CD1c-positive myeloid dendritic cell (primary cell): ENCODE data around the gene TMEM9.

ENCODE experiments used
- DNase-seq: peaks from one replicate; pipeline ENCODE4 v3.0.0-alpha.2; 2016; ENCODE audit errors: extremely low spot score

TMEM9 gene

DNA sequence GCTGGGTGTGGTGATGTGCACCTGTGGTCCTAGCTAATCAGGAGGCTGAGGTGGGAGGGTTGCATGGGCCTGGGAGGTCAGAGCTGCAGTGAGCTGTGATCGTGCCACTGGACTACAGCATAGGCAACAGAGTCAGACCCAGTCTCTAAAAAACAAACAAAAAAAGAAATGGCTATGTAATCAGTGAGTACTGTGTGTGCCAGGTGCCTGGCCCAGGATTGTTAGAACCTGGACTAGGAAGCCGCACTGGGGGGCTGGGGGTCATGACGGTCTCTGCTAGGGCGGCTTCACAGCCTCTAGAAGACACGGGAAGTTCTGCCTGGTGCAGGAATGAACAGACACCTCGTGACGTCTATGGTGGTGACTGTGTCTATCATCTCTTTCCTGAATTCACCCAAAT is 8.5 kb downstream of the TMEM9 start:
- no peak for DNase-seq

- no peak for DNase-seq
Measured at GRCh38 chr1:201145132-201145531, 9.1 kb downstream of the TMEM9 start.

DNA sequence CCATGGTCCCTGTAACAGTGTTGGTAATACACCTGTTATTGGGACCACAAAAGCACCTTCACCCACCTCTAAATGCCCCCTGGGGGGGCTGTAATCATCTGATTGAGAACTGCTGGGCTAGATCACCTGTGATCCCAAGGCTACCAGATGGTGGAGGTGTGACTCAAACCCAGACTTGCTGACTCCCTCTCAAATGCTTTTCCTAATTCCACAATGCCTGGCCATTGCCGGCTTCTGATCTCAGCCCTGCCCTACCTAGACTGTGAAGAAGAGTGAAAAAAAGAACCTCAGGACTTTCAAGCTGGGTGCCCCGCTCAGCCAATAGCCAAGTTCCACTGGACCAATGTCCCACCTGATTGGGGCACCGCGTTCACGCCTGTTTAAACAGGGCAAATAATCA is 9.6 kb downstream of the TMEM9 start:
- DNase-seq = no peak

DNA sequence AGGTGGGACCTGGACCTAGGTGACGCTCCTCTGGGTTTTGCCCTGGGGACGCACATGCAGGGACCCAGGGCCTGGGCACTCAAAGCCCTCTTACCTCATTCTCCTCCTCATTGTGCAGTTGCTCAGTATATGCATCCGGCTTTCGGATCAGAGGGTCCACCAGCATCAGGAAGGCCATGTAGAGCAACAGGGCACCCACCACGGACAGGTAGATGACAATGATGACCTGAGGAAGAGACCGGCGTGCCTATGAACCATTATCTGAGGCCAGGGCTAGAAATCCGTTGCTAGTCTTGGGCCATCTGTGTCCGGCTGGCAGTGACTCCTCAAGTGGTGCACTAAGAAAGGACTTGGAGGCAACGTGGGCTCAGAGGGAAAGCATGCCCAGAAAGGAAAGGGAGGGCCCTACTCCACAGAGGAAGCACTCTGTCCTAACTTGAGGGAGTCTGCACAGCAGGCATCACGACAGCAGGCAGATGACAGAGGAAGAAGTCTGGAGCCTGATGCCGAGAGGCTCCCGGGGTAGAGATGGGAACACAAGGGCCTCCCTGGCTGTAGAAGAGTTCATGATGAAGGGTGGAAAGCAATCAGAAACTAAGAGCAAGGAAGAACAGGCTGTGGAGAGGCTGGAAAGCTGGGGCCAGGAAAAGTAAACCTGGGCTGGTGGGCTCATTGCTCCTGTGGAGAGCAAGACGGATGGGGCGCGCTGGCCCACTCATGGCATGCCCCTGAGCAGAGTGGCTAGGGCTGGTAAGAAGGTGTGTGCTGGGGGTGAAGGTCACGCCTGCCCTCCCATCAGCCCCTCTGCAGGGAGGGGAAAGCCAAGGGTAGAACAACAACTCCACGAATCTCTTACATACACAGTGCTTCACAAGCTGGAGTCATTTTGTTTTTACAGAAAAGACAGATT is 10.3 kb downstream of the TMEM9 start:
- DNase-seq = no peak

- DNase-seq = no peak
Measured at GRCh38 chr1:201142849-201143725, 11.2 kb downstream of the TMEM9 start.

DNA sequence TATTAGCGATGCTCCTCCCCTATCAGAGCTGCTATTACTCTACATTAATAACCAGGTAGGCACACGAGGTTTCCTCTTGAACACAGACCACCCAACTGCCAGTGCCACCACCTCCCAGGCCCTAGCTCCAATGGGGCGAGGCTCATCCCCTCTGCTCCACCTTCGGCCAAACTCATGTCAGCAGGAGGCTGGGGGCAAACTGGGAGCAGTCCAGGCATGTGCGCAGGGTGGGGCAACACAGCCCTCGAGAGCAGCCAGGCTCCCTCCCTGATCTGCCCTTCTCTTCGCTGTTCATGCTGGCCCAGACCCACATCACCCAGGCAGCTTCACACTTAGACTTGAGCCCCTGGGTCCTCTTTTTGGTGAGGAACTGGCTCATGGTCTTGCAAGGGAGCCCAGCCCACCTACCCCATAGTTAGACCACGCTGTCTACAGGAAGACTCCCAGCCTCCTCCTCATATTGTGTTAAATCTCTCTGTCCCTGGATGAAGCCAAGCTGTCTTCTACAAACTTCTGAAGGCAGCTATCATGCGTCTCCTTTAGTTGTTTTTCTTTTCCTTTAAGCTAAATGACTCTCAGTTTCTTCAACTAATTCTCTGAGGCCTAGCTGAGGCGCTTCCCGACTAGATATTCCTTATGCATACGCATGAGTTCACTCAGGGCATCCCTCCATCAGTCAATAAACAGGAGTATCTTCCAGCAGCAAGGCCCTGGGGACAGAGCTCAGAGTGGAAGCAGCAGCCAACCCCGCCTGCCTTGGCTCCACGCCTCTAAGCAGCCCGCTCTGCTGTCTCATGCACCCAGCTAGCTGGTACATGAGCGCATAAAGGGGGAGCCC is 12.0 kb downstream of the TMEM9 start:
- no peak for DNase-seq

DNA sequence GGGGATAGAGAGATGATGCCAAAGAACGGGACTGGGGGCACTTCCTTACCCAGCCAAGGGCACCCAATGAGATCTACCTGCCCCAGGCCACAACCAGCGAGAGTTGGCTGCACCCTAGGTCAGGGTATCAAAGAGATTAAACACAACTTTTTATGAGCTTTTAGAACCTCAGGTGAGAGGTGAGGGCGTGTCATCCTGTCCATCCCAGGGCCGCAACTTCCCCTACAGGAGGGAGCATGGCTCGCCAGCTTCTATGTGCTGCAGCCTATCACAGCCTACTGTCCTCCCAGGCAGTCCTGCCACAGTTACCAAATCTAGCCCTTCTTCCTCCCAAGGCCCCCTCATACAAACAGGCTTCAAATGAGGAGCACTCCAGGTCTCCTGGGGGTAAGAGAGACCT is 12.9 kb downstream of the TMEM9 start:
- DNase-seq = no peak

GRCh38 chr1:201140941-201141260 is 13.4 kb downstream of the TMEM9 start:
- DNase-seq = no peak

DNA sequence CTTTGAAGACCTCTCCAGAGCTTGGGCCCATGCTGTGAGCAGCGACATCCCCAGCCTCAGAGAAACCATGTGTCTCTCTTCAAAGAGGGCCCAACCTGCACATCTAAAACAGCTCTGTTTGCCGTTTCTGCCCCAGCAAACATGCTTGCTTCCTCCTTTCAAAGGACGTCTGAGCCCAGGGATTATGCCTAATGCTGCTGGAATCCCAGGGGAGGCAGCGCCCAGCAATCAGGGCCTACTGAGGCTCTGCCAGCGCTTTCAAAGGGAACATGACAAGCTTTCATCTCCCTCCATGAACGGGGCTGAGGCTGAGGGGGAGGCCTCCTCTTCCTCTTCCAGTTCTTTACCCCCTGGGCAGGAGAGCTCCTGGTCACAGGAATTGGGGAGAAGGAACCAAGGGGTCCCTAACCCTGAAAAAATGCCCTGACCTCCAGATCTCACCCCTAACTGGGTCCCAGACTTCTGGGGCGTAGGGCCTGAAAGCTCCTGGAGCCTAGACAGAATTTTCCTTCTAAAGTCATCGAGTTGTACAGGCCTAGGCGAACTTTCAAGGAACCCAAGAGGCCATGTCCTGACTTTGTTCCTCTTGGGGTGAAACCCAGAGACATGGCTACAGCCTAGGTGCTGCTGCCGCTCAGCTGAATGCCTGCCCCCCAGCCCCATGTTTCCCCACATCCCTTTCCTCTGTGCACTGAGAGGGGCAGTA is 13.9 kb downstream of the TMEM9 start:
- DNase-seq = no peak

- no peak for DNase-seq
Measured at GRCh38 chr1:201139756-201140155, 14.5 kb downstream of the TMEM9 start.

GRCh38 chr1:201139306-201139705 is 15.0 kb downstream of the TMEM9 start:
- DNase-seq = no peak

- no peak for DNase-seq
Measured at GRCh38 chr1:201138311-201138840, 15.9 kb downstream of the TMEM9 start.

- no peak for DNase-seq
Measured at GRCh38 chr1:201137579-201138310, 16.5 kb downstream of the TMEM9 start.

GRCh38 chr1:201137024-201137392 is 17.3 kb downstream of the TMEM9 start:
- no peak for DNase-seq

GRCh38 chr1:201136355-201137023 is 17.8 kb downstream of the TMEM9 start:
- DNase-seq = no peak

DNA sequence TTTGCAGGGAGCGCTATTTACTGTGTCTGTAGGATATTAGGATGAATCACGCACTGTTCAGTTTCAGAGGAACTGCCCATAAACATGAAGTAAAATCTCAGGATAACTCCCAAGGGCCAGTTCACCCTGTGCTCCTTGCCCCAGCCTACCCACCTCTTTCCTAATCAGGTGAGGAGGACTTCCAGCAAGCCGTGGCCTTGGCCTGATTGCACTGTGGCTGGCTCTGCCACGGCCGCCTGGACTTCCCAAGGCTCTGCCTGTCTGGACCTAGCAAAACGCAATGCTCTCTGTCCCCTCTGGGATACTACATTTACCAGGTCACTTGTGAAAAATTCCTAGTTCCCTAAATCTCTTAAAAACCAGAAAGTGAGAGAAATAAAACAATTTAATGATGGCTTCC is 19.9 kb downstream of the TMEM9 start:
- no peak for DNase-seq

GRCh38 chr1:201131398-201131797 is 22.9 kb downstream of the TMEM9 start:
- no peak for DNase-seq

DNA sequence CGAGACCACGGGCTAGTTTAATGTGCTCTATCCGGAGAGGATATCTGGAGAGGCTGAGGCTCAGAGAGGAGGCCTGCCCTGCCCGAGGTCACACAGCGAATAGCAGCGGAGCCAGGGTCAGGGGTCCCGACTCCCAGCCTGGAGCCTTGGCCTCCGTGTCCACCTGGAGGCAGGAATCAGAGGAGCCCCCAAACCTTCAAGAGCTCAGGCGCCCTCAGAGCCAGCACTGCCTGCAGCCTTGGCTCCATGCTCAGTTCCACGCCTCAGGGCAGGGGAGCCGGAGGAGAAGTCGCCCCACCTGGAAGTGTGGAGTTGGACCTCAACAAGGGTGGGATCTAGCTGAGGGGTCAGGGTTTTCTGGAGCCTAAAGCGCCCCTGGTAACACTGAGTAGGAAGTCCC is 25.3 kb downstream of the TMEM9 start:
- DNase-seq = no peak

GRCh38 chr1:201128476-201128875 is 25.8 kb downstream of the TMEM9 start:
- no peak for DNase-seq
